Transverse colon (tissue), 4 donors: Measurements from ENCODE around the gene PI16. TPM values are rescaled to one million over a fixed set of nuclear protein-coding genes. Genes with fewer than 3 reads are reported as not detected.
A peak's percentile ranks its signal among the peaks of the same experiment; 100 is the strongest.

Experiments
- DNase-seq: peaks from one replicate; pipeline ENCODE4 v3.0.0-alpha.2; 2019
- H3K27ac ChIP-seq, 4 donors: fragments of 200-600 bp; sonication (generic); 2 replicates each; pipeline ENCODE4 v1.5.1; 2016 to 2018; ENCODE audit warnings: inconsistent platforms in 4 of 4
- H3K27me3 ChIP-seq: fragments of 200-600 bp; sonication (generic); 2 replicates; pipeline ENCODE4 v1.5.1; 2017; ENCODE audit warnings: inconsistent platforms
- H3K36me3 ChIP-seq, 4 donors: fragments of 200-600 bp; sonication (generic); 2 replicates each; pipeline ENCODE4 v1.5.1; 2017 to 2019; ENCODE audit warnings: inconsistent platforms in 4 of 4
- H3K4me1 ChIP-seq, 4 donors: fragments of 200-600 bp; sonication (generic); 2 replicates each; pipeline ENCODE4 v1.5.1; 2017 to 2020; ENCODE audit warnings: inconsistent platforms in 4 of 4
- H3K4me3 ChIP-seq, 4 donors: fragments of 200-600 bp; sonication (generic); 1 replicate in 1 of 4; 2 replicates in 3 of 4; pipeline versions ENCODE4 v1.5.1 to v1.6.1; 2017 to 2019; ENCODE audit warnings: inconsistent platforms in 4 of 4
- H3K9me3 ChIP-seq, 2 donors: fragments of 200-600 bp; sonication (generic); 2 replicates each; pipeline ENCODE4 v1.5.1; 2017 to 2019; ENCODE audit warnings: inconsistent platforms in 2 of 2
- CTCF ChIP-seq, 5 experiments: fragments of 200-600 bp in 3 of 5; fragments of 450-650 bp in 2 of 5; sonication (generic) in 3 of 5; IDR thresholded peaks; 1 replicate in 2 of 5; 2 replicates in 3 of 5; pipeline ENCODE4 v1.5.1; 2016 to 2017; ENCODE audit warnings: antibody characterized with exemption in 5 of 5, inconsistent platforms in 3 of 5, mild to moderate bottlenecking in 2 of 5, moderate library complexity in 1 of 5
- EP300 ChIP-seq: sonication (generic); formaldehyde crosslinking; IDR thresholded peaks from one replicate; pipeline ENCODE4 v1.6.1; 2017; ENCODE audit warnings: antibody characterized with exemption, low read depth
- POLR2A ChIP-seq: fragments of 450-650 bp; IDR thresholded peaks from one replicate; pipeline ENCODE4 v1.6.1; 2016; ENCODE audit warnings: antibody characterized with exemption, mild to moderate bottlenecking, moderate library complexity
- POLR2AphosphoS5 ChIP-seq, 3 donors: sonication (generic); formaldehyde crosslinking; IDR thresholded peaks; one replicate each; pipeline ENCODE4 v1.6.1; 2016; ENCODE audit warnings: antibody characterized with exemption in 3 of 3
- WGBS, 2 donors: methylation state at CpG; one replicate each; pipeline ENCODE4 v1.1.5; 2018; ENCODE audit warnings: low coverage in 1 of 2; 5-methylcytosine and 5-hydroxymethylcytosine counted together
- in situ Hi-C, 4 donors: fragments of 200-750 bp; cut with MboI; loops; one replicate each; pipeline versions ENCODE4 v1.15.0 to v1.15.1; 2017; ENCODE audit warnings: low sequenced_read_pairs in 3 of 4, low pct_ligation_motif_present in 1 of 4, low pct_unique_long_range_greater_than_20kb in 1 of 4
- intact Hi-C: fragments of 100-400 bp; cut with DNase I; formaldehyde crosslinking; loops from one replicate; pipeline ENCODE4 v1.15.1; 2023; ENCODE audit warnings: low total_unique reads
- total RNA-seq, 4 donors: library from RNA; depleted of rRNA; stranded (reverse); fragments of >200 nt; gene quantifications; one replicate each; pipeline ENCODE4 v1.1.0, GENCODE V29; 2016

PI16 gene
- total RNA-seq, 4 donors from 2014 or later = 0.60 to 5.6 (median 4.0) TPM; not detected in 1

- peak; percentile 51 for DNase-seq
- Histone ChIP-seq H3K27me3 (no peaks in the 10 kb centered on the region), H3K9me3 (no peaks in the 10 kb centered on the region), H3K27ac (peak overlapping the region; percentile 53 to 68 (median 57)), H3K4me1 (no peaks in the 10 kb centered on the region), H3K4me3 (peak overlapping the region in 1 of 4 donors; percentile 29), H3K36me3 (no peaks in the 10 kb centered on the region)
- 50 to 74% methylated on average over 4 to 12 of the region's 12 CpGs for WGBS, 2 donors
- TF ChIP-seq EP300 (no peak), POLR2A (peak; percentile 18)
- intact Hi-C loops (no loop called here), in situ Hi-C loops (loop anchor here in 3 of 4 donors (25.0 kb wide), 3 partner anchors 120 to 245 kb away; partner anchors contain the start of gene C6orf89 (in 3 of the 3))
Observed at GRCh38 chr6:37007340-37008043, 53.0 kb downstream of the PI16 start.

- 89% methylated on average over 15 of the region's 15 CpGs; no CpG with 5 or more reads in 1 of the 2 donors for WGBS, 2 donors
- H3K27ac ChIP-seq = peak overlapping the region in 3 of 4 donors; percentile 0 to 68 (median 52)
- no peak overlapping the region for H3K4me3 ChIP-seq
- no peaks in the 10 kb centered on the region for H3K4me1 ChIP-seq
- no peaks in the 10 kb centered on the region for H3K9me3 ChIP-seq
- TF ChIP-seq POLR2AphosphoS5 (IDR thresholded peaks at IDR 0.05) (no peak), EP300 (no peak), POLR2A (no peak), CTCF (IDR thresholded peaks at IDR 0.05) (no peak)
- H3K27me3 ChIP-seq = no peaks in the 10 kb centered on the region
- H3K36me3 ChIP-seq = no peaks in the 10 kb centered on the region
- no peak for DNase-seq
- in situ Hi-C loops (loop anchor here in 3 of 4 donors (25.0 kb wide), 3 partner anchors 121 to 246 kb away; partner anchors contain the start of gene C6orf89 (in 3 of the 3)), intact Hi-C loops (no loop called here)
Observed at GRCh38 chr6:37008484-37009465, 54.2 kb downstream of the PI16 start.

- TF ChIP-seq POLR2AphosphoS5 (IDR thresholded peaks at IDR 0.05) (no peak), EP300 (no peak), POLR2A (no peak), CTCF (IDR thresholded peaks at IDR 0.05) (no peak)
- Histone ChIP-seq H3K4me1 (no peaks in the 10 kb centered on the region), H3K27ac (no peak overlapping the region), H3K9me3 (no peaks in the 10 kb centered on the region), H3K4me3 (no peak overlapping the region), H3K27me3 (no peaks in the 10 kb centered on the region), H3K36me3 (no peaks in the 10 kb centered on the region)
- 93% methylated on average over 10 of the region's 10 CpGs; no CpG with 5 or more reads in 1 of the 2 donors for WGBS, 2 donors
- intact Hi-C loops = no loop called here
- in situ Hi-C loops = loop anchor here (10.0 to 25.0 kb wide), 4 partner anchors 123 to 248 kb away; partner anchors contain the start of gene C6orf89 (in 3 of the 4)
- no peak for DNase-seq
Observed at GRCh38 chr6:37010402-37010892, 55.9 kb downstream of the PI16 start.

- DNase-seq = no peak
- intact Hi-C loops (no loop called here), in situ Hi-C loops (loop anchor here (10.0 to 25.0 kb wide), 4 partner anchors 125 to 250 kb away; partner anchors contain the start of gene C6orf89 (in 3 of the 4))
- Histone ChIP-seq H3K9me3 (no peaks in the 10 kb centered on the region), H3K4me3 (no peak overlapping the region), H3K27ac (no peak overlapping the region), H3K36me3 (no peaks in the 10 kb centered on the region), H3K27me3 (no peaks in the 10 kb centered on the region), H3K4me1 (no peaks in the 10 kb centered on the region)
- TF ChIP-seq CTCF (IDR thresholded peaks at IDR 0.05) (no peak), EP300 (no peak), POLR2A (no peak), POLR2AphosphoS5 (IDR thresholded peaks at IDR 0.05) (no peak)
- WGBS, 2 donors = 70 to 82% methylated on average over 2 to 11 of the region's 11 CpGs
Observed at GRCh38 chr6:37011656-37012378, 57.3 kb downstream of the PI16 start.
